OCI-LY7 (cell line): ENCODE results near the gene IGSF21.

Experiments
- CTCF ChIP-seq: fragments of 200-600 bp; sonication (generic); conservative IDR thresholded peaks from 2 replicates; pipeline ENCODE4 v1.5.1; 2014; ENCODE audit warnings: mild to moderate bottlenecking, antibody characterized with exemption, low read length, moderate library complexity, mixed read lengths
- EZH2phosphoT487 ChIP-seq: fragments of 200-600 bp; sonication (generic); IDR thresholded peaks from 2 replicates; pipeline ENCODE4 v1.6.1; 2018; ENCODE audit warnings: low read depth, borderline replicate concordance, mild to moderate bottlenecking, mixed run types, antibody characterized with exemption, low read length, moderate library complexity, mixed read lengths

- TF ChIP-seq CTCF (no peak), EZH2phosphoT487 (no peak)
Observed at GRCh38 chr1:18134324-18135046, 26.9 kb downstream of the IGSF21 start.
